Spleen (tissue), 7 donors: ENCODE results near the gene EXOC3L1.

ENCODE experiments used
- CTCF ChIP-seq, 11 experiments: fragments of 200-600 bp in 7 of 11; fragments of 450-650 bp in 4 of 11; sonication (generic) in 4 of 11; IDR thresholded peaks in 8 of 11; conservative IDR thresholded peaks in 3 of 11; 1 replicate in 7 of 11; 2 replicates in 4 of 11; pipeline versions ENCODE4 v1.4.0 to v1.8.0; 2016 to 2021; ENCODE audit warnings: antibody characterized with exemption in 11 of 11, inconsistent platforms in 4 of 11, mild to moderate bottlenecking in 1 of 11
- POLR2AphosphoS5 ChIP-seq, 3 donors: sonication (generic); formaldehyde crosslinking; IDR thresholded peaks; one replicate each; pipeline ENCODE4 v1.5.1; 2017; ENCODE audit warnings: antibody characterized with exemption in 3 of 3
- donor health status: DM: no; HTN: no; CAD: no; lungs with moderate emphysema.
- donor health status: DM: no; HTN: no; CAD: no.
- donor health status: DM: no; HTN: no; CAD: no.

DNA sequence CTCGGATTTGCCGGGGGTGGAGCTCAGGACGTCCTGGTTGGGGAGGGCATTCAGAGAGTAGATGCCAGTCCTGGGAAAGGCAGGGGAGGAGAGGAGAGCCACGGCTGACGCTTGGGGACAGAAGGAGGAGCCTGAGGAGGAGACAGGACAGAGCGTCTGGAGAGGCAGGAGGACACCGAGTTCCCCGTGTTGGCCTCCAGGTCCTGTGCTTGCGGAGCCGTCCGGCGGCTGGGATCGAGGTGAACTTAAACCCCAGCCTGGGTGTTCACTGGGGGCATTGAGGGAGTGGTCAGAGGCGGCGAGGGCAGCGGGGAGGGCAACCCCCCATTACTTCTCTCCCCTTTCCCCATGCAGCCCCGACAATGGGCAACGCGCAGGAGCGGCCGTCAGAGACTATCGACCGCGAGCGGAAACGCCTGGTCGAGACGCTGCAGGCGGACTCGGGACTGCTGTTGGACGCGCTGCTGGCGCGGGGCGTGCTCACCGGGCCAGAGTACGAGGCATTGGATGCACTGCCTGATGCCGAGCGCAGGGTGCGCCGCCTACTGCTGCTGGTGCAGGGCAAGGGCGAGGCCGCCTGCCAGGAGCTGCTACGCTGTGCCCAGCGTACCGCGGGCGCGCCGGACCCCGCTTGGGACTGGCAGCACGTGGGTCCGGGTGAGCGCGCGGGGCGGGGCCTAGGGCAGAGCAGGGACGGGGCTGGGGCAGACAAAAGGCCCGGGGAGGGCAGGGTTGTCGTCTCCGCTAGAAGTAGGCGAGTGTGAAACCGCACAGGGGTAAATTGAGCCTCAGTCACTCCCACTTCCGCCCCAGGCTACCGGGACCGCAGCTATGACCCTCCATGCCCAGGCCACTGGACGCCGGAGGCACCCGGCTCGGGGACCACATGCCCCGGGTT lies 15.9 kb downstream of the EXOC3L1 start:
- TF ChIP-seq CTCF (IDR thresholded peaks at IDR 0.05 in 8 of 11, conservative IDR thresholded peaks at IDR 0.05 in 3 of 11) (peak in 7 of 11 experiments; percentile 13 to 41 (median 26)), POLR2AphosphoS5 (IDR thresholded peaks at IDR 0.05) (peak; percentile 72 to 89 (median 88))
